Measurements from ENCODE around the gene UROC1. TPM values are rescaled to one million over a fixed set of nuclear protein-coding genes. Genes with fewer than 3 reads are reported as not detected.
A peak's percentile ranks its signal among the peaks of the same experiment; 100 is the strongest.

The UROC1 gene
- total and polyA plus RNA-seq, 2 of the 4 experiments (the other 2 are of a cell fraction): not detected

GRCh38 chr3:126432361-126433104 is 85.0 kb downstream of the UROC1 start:
- H3K9me3 ChIP-seq (ENCODE audit: control insufficient read depth, insufficient read depth, low read length): peaks cover 3% of the 10 kb centered on the region; the same call in 1 of the 2 replicates
- H3K18ac ChIP-seq (ENCODE audit: low read depth, low read length): no peak overlapping the region
- no peak; the same call in 1 of the 2 replicates for ATAC-seq (ENCODE audit: low read depth)
- no peak overlapping the region for H3K14ac ChIP-seq (replicated peaks; ENCODE audit: low read depth, low read length)
- in situ Hi-C loops (cut with MboI; ENCODE audit: low sequenced_read_pairs): no loop called here
- H4K5ac ChIP-seq (ENCODE audit: low read depth, low read length): no peak overlapping the region
- no peak overlapping the region for H2BK15ac ChIP-seq (ENCODE audit: low read depth, low read length)
- H4K8ac ChIP-seq (ENCODE audit: low read depth in 2 of 2, low read length in 2 of 2): no peak overlapping the region
- H3K4me2 ChIP-seq (ENCODE audit: low read depth, low read length): no peak overlapping the region
- H2BK120ac ChIP-seq (ENCODE audit: low read depth, low read length): no peak overlapping the region
- H3K4me3 ChIP-seq (ENCODE audit: insufficient read depth, low read depth, low read length): no peak overlapping the region
- no peak overlapping the region for H2BK5ac ChIP-seq (ENCODE audit: low read depth, low read length, poor library complexity, severe bottlenecking)
- no peak overlapping the region for H4K91ac ChIP-seq (ENCODE audit: insufficient read depth, low read depth, low read length)
- no peak overlapping the region for H3K27ac ChIP-seq (ENCODE audit: insufficient read depth, low read length)
- H3K9ac ChIP-seq (ENCODE audit: low read depth, low read length): no peak overlapping the region
- H3K4me1 ChIP-seq (ENCODE audit: control insufficient read depth, insufficient read depth, low read length): no peaks in the 10 kb centered on the region
- DNase-seq: peak; percentile 53
- no peak overlapping the region for H3K23ac ChIP-seq (ENCODE audit: low read depth, low read length)
- H2AK9ac ChIP-seq (replicated peaks; ENCODE audit: low read depth, low read length, poor library complexity): peak overlapping the region; percentile 31
- BruUV-seq (replicated peaks): no TSS peak
- CTCF ChIA-PET: no interaction called here
- H3K4ac ChIP-seq (ENCODE audit: low read depth, low read length): no peak overlapping the region
- H4K20me1 ChIP-seq (ENCODE audit: insufficient read depth, low read length): no peaks in the 10 kb centered on the region
- POLR2A ChIA-PET (ENCODE audit: unreplicated experiment): no interaction called here
- 75% methylated on average over 2 of the region's 4 CpGs; no CpG with 5 or more reads in 1 of the 2 experiments for WGBS, 2 experiments (ENCODE audit: extremely low coverage in 2 of 2, insufficient read length in 1 of 2)
- no peaks in the 10 kb centered on the region for H3K27me3 ChIP-seq (ENCODE audit: control insufficient read depth, insufficient read depth, low read length)
- H3K36me3 ChIP-seq (ENCODE audit: control insufficient read depth, insufficient read depth, low read length): peaks cover 2% of the 10 kb centered on the region; the same call in 1 of the 2 replicates
- H2AFZ ChIP-seq (replicated peaks; ENCODE audit: low read length, poor library complexity): no peak overlapping the region
- no peak overlapping the region for H3K56ac ChIP-seq (ENCODE audit: extremely low read depth, insufficient read depth, low read length)
- no peak for TF ChIP-seq ELK1 (IDR thresholded peaks at IDR 0.05; ENCODE audit: borderline replicate concordance, low read depth, low read length)
- peak; percentile 44; the same call in 1 of the 2 replicates for TF ChIP-seq MAFK (IDR thresholded peaks at IDR 0.05; ENCODE audit: low read depth, low read length)
- no peak overlapping the region; the same call in 1 of the 2 replicates for H2AK5ac ChIP-seq (ENCODE audit: low read depth, low read length)
- intact Hi-C loops (cut with micrococcal nuclease): no loop called here
- no peak overlapping the region for H2BK20ac ChIP-seq (ENCODE audit: low read depth, low read length)
- dilution Hi-C loops (cut with HindIII; ENCODE audit: low sequenced_read_pairs, unreplicated experiment): no loop called here
- H3K9me1 ChIP-seq (ENCODE audit: insufficient read depth, low read length): no peaks in the 10 kb centered on the region; the same call in 1 of the 2 replicates
- H3K79me1 ChIP-seq (ENCODE audit: low read depth in 1 of 2, low read length in 2 of 2): no peaks in the 10 kb centered on the region

Small RNAs within 50 kb of the gene (microRNA-seq; reads per million reads assigned to microRNA genes)
- not detected for gene RNA5SP138 (ENCODE audit: insufficient read depth, insufficient read length)

Small RNAs within 50 kb of the gene (small RNA-seq; reads per million reads assigned to genes)
- 0 reads per million in 5 experiments for gene RNA5SP138

Other genes starting within 250 kb of the UROC1 start
- gene KLF15, start 160.4 kb downstream of the UROC1 start, total RNA-seq (2012; rRNA removed): under 0.01 and 0.18 TPM in 2 replicates
- 0.14 and 0.24 TPM in 2 replicates for gene KLF15, start 160.4 kb downstream of the UROC1 start, polyA plus RNA-seq (2012; rRNA removed)
- gene CFAP100, start 122.9 kb downstream of the UROC1 start, total RNA-seq (2012; rRNA removed): not detected in 2 replicates
- not detected in 2 replicates for gene CFAP100, start 122.9 kb downstream of the UROC1 start, polyA plus RNA-seq (2012; rRNA removed)
- gene ZXDC, start 41.9 kb downstream of the UROC1 start, total RNA-seq (2012; rRNA removed): 13.1 and 14.3 TPM in 2 replicates
- gene ZXDC, start 41.9 kb downstream of the UROC1 start, polyA plus RNA-seq (2012; rRNA removed): 11.5 and 12.2 TPM in 2 replicates
- gene CHST13, start 6.4 kb upstream of the UROC1 start, total RNA-seq (2012; rRNA removed): not detected in 2 replicates
- not detected in 2 replicates for gene CHST13, start 6.4 kb upstream of the UROC1 start, polyA plus RNA-seq (2012; rRNA removed)
- not detected in 2 replicates for gene C3orf22, start 41.2 kb upstream of the UROC1 start, total RNA-seq (2012; rRNA removed)
- not detected in 2 replicates for gene C3orf22, start 41.2 kb upstream of the UROC1 start, polyA plus RNA-seq (2012; rRNA removed)
- gene TXNRD3, start 137.4 kb upstream of the UROC1 start, total RNA-seq (2012; rRNA removed): 8.1 and 8.4 TPM in 2 replicates
- gene TXNRD3, start 137.4 kb upstream of the UROC1 start, polyA plus RNA-seq (2012; rRNA removed): 3.9 and 4.2 TPM in 2 replicates
- gene CHCHD6, start 186.5 kb upstream of the UROC1 start, total RNA-seq (2012; rRNA removed): 18.8 and 20.6 TPM in 2 replicates
- 28.9 and 29.1 TPM in 2 replicates for gene CHCHD6, start 186.5 kb upstream of the UROC1 start, polyA plus RNA-seq (2012; rRNA removed)